Ascending aorta (tissue), 2 donors: ENCODE results near the gene TMEM61. TPM values are rescaled to one million over a fixed set of nuclear protein-coding genes. Genes with fewer than 3 reads are reported as not detected.

Experiments
- DNase-seq, 2 donors: peaks; one replicate each; pipeline ENCODE4 v3.0.0-alpha.2; 2019; ENCODE audit warnings: low spot score in 2 of 2
- H3K27ac ChIP-seq, 2 donors: fragments of 200-600 bp; sonication (generic); one replicate each; pipeline ENCODE4 v1.5.1; 2016 to 2017; ENCODE audit warnings: mild to moderate bottlenecking in 1 of 2
- H3K27me3 ChIP-seq: fragments of 200-600 bp; sonication (generic); one replicate; pipeline ENCODE4 v1.5.1; 2017
- H3K36me3 ChIP-seq, 2 donors: fragments of 200-600 bp; sonication (generic); one replicate each; pipeline ENCODE4 v1.5.1; 2016
- H3K4me1 ChIP-seq, 2 donors: fragments of 200-600 bp; sonication (generic); one replicate each; pipeline ENCODE4 v1.5.1; 2016 to 2017; ENCODE audit warnings: mild to moderate bottlenecking in 1 of 2
- H3K4me3 ChIP-seq, 2 donors: fragments of 200-600 bp; sonication (generic); one replicate each; pipeline ENCODE4 v1.5.1; 2016 to 2017; ENCODE audit warnings: mild to moderate bottlenecking in 1 of 2
- H3K9me3 ChIP-seq, 2 donors: fragments of 200-600 bp; sonication (generic); one replicate each; pipeline ENCODE4 v1.5.1; 2016
- CTCF ChIP-seq, 3 experiments: fragments of 200-600 bp in 2 of 3; fragments of 450-650 bp in 1 of 3; sonication (generic) in 2 of 3; IDR thresholded peaks; one replicate each; pipeline ENCODE4 v1.5.1; 2016 to 2019; ENCODE audit warnings: antibody characterized with exemption in 3 of 3, mild to moderate bottlenecking in 1 of 3, moderate library complexity in 1 of 3
- intact Hi-C: fragments of 100-400 bp; cut with DNase I; formaldehyde crosslinking; loops from one replicate; pipeline ENCODE4 v1.15.1; 2023
- total RNA-seq: library from RNA; depleted of rRNA; stranded (reverse); fragments of >200 nt; gene quantifications from one replicate; pipeline ENCODE4 v1.1.0, GENCODE V29; 2016

The TMEM61 gene
- total RNA-seq, 1 donor from 2014 or later = not detected

- Histone ChIP-seq H3K9me3 (no peaks in the 10 kb centered on the region), H3K36me3 (no peaks in the 10 kb centered on the region), H3K27ac (no peak overlapping the region), H3K4me1 (peaks cover 0 to 7% of the 10 kb centered on the region in 2 donors), H3K4me3 (peak overlapping the region; percentile 0 to 16), H3K27me3 (no peaks in the 10 kb centered on the region)
- peak in 1 of 2 donors; percentile 76 for DNase-seq
- intact Hi-C loops = loop anchor here (1.0 kb wide), 2 partner anchors 46 to 51 kb away; no protein-coding TSS in a partner anchor
- TF ChIP-seq CTCF (IDR thresholded peaks at IDR 0.05) = peak; percentile 77 to 92 (median 90)
Observed at GRCh38 chr1:54996359-54996868, 16.0 kb downstream of the TMEM61 start.

DNA sequence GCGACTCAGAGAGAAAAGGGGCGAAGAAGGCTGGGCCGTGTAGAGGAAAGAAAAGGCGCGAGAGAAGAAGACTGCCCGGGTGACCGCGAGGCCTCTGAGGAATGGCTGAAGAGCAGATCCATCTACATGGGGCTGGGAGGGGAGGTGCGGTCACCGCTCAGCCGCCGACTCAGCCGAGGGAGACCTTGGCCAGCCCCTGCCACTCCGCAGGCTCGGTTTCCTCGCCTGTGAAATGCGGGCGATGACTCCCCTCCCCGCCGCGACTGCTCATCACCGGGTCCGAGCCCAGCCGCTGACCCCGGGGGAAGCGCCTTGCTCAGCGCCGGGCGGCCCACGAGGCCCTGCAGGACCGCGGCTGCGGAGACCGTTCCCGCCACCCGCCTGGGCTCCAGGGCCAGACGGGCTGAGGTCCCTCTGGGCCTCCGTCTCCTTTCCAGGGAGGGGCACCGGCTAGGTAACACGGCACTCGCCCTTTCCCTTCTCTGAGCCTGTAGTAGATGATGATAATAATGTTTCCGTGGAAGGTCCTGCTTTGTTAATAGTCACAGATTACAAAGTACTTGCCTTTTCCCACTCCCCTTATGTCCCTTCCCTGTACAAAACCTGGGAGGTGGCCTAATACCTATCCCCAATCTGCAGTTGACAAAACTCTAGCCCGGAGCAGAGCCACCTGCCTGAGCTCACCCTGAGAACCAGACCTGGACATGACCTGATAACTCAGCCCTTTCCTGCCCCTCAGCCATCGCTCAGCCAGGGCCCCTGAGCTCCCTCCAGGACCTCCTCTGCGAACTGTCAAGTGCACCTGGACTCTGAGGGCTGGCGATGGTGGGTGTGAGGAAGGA is 16.7 kb downstream of the TMEM61 start:
- Histone ChIP-seq H3K27ac (no peak overlapping the region), H3K4me1 (peaks cover 0 to 7% of the 10 kb centered on the region in 2 donors), H3K27me3 (no peaks in the 10 kb centered on the region), H3K9me3 (no peaks in the 10 kb centered on the region), H3K4me3 (peak overlapping the region; percentile 0 to 16), H3K36me3 (no peaks in the 10 kb centered on the region)
- no peak for TF ChIP-seq CTCF (IDR thresholded peaks at IDR 0.05)
- intact Hi-C loops = loop anchor here (1.0 kb wide), 2 partner anchors 47 to 52 kb away; no protein-coding TSS in a partner anchor
- DNase-seq = no peak

- H3K4me3 ChIP-seq = no peak overlapping the region
- intact Hi-C loops = no loop called here
Observed at GRCh38 chr1:54997711-54997986, 17.2 kb downstream of the TMEM61 start.

GRCh38 chr1:54998100-54998499 is 17.7 kb downstream of the TMEM61 start:
- Histone ChIP-seq H3K27ac (no peak overlapping the region), H3K4me3 (no peak overlapping the region), H3K4me1 (peaks cover 0 to 7% of the 10 kb centered on the region in 2 donors), H3K36me3 (no peaks in the 10 kb centered on the region), H3K9me3 (no peaks in the 10 kb centered on the region), H3K27me3 (no peaks in the 10 kb centered on the region)
- intact Hi-C loops = no loop called here
- no peak for TF ChIP-seq CTCF (IDR thresholded peaks at IDR 0.05)
- no peak for DNase-seq

More at GRCh38 chr1:54997711-54997986, 17.2 kb downstream of the TMEM61 start:
- no peak for DNase-seq
- peaks cover 0 to 7% of the 10 kb centered on the region in 2 donors for H3K4me1 ChIP-seq
- no peaks in the 10 kb centered on the region for H3K9me3 ChIP-seq
- H3K27me3 ChIP-seq = no peaks in the 10 kb centered on the region
- H3K36me3 ChIP-seq = no peaks in the 10 kb centered on the region
- H3K27ac ChIP-seq = no peak overlapping the region
- no peak for TF ChIP-seq CTCF (IDR thresholded peaks at IDR 0.05)

GRCh38 chr1:54998677-54999076 is 18.2 kb downstream of the TMEM61 start, which contains the start of gene BSND:
Gene BSND (plus strand): TSS chr1:54998933. CDS start chr1:54999187, 254 bp downstream.
- H3K4me1 ChIP-seq = peaks cover 0 to 7% of the 10 kb centered on the region in 2 donors
- H3K4me3 ChIP-seq = no peak within 1 kb of the TSS
- H3K27ac ChIP-seq = no peak within 1 kb of the TSS
- no peak for TF ChIP-seq CTCF (IDR thresholded peaks at IDR 0.05)
- H3K36me3 ChIP-seq = no peaks in the 10 kb centered on the region
- no peaks in the 10 kb centered on the region for H3K9me3 ChIP-seq
- H3K27me3 ChIP-seq = no peaks in the 10 kb centered on the region
- DNase-seq = no peak
- intact Hi-C loops = no loop called here
